HEK293 (cell line): Measurements from ENCODE around the gene HMG20A.

Experiments
- PRDM1 ChIP-seq: fragments of 450-650 bp; formaldehyde crosslinking; IDR thresholded peaks from 2 replicates; pipeline ENCODE4; 2016; ENCODE audit warnings: missing biosample characterization, missing genetic modification characterization
- ZNF366 ChIP-seq: fragments of 450-650 bp; formaldehyde crosslinking; conservative IDR thresholded peaks from 2 replicates; pipeline ENCODE4 v1.5.1; 2016; ENCODE audit warnings: missing biosample characterization, missing genetic modification characterization
- TF ChIP-seq, protein P1 (sequence below): fragments of 450-650 bp; formaldehyde crosslinking; IDR thresholded peaks from 2 replicates; pipeline ENCODE4 v1.5.1; 2016; ENCODE audit warnings: missing biosample characterization, missing genetic modification characterization
- TF ChIP-seq, protein P2 (sequence below): fragments of 450-650 bp; formaldehyde crosslinking; IDR thresholded peaks from 2 replicates; pipeline ENCODE4 v1.5.1; 2016; ENCODE audit warnings: missing biosample characterization, missing genetic modification characterization
- TF ChIP-seq, protein P3 (sequence below): fragments of 450-650 bp; formaldehyde crosslinking; IDR thresholded peaks from 2 replicates; pipeline ENCODE4 v1.5.1; 2016; ENCODE audit warnings: missing biosample characterization, missing genetic modification characterization

DNA sequence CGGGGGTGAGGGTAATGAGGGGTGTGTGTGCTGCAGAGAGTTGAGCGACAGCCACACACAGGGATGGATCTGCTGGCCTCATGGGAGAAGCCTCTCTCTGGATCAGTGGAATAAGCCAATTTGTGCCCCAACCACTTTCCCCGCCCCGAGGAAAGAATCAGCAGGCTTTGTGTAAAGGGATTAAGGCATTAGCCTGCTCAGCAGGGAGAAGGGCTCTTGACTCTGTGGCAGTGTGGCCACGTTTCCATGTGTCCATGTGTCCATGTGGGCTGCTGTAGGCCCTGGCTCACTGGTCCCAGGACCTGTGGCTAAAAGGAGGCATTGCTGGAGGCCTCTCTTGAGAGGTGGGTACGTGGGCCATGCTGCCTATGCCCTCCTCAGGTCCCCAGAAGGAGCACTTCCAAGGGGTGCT lies 104.7 kb downstream of the HMG20A start:
- TF ChIP-seq, protein P1, sequence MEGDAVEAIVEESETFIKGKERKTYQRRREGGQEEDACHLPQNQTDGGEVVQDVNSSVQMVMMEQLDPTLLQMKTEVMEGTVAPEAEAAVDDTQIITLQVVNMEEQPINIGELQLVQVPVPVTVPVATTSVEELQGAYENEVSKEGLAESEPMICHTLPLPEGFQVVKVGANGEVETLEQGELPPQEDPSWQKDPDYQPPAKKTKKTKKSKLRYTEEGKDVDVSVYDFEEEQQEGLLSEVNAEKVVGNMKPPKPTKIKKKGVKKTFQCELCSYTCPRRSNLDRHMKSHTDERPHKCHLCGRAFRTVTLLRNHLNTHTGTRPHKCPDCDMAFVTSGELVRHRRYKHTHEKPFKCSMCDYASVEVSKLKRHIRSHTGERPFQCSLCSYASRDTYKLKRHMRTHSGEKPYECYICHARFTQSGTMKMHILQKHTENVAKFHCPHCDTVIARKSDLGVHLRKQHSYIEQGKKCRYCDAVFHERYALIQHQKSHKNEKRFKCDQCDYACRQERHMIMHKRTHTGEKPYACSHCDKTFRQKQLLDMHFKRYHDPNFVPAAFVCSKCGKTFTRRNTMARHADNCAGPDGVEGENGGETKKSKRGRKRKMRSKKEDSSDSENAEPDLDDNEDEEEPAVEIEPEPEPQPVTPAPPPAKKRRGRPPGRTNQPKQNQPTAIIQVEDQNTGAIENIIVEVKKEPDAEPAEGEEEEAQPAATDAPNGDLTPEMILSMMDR (tag by site-specific recombination): no peak
- TF ChIP-seq PRDM1 (tag by site-specific recombination) (no peak), ZNF366 (no peak)
- TF ChIP-seq, protein P2, sequence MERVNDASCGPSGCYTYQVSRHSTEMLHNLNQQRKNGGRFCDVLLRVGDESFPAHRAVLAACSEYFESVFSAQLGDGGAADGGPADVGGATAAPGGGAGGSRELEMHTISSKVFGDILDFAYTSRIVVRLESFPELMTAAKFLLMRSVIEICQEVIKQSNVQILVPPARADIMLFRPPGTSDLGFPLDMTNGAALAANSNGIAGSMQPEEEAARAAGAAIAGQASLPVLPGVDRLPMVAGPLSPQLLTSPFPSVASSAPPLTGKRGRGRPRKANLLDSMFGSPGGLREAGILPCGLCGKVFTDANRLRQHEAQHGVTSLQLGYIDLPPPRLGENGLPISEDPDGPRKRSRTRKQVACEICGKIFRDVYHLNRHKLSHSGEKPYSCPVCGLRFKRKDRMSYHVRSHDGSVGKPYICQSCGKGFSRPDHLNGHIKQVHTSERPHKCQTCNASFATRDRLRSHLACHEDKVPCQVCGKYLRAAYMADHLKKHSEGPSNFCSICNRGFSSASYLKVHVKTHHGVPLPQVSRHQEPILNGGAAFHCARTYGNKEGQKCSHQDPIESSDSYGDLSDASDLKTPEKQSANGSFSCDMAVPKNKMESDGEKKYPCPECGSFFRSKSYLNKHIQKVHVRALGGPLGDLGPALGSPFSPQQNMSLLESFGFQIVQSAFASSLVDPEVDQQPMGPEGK (tag by site-specific recombination): no peak
- TF ChIP-seq, protein P3, sequence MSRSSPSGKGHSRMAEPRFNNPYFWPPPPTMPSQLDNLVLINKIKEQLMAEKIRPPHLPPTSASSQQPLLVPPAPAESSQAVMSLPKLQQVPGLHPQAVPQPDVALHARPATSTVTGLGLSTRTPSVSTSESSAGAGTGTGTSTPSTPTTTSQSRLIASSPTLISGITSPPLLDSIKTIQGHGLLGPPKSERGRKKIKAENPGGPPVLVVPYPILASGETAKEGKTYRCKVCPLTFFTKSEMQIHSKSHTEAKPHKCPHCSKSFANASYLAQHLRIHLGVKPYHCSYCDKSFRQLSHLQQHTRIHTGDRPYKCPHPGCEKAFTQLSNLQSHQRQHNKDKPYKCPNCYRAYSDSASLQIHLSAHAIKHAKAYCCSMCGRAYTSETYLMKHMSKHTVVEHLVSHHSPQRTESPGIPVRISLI (tag by site-specific recombination): no peak
